ENCODE measurements around the gene PTPRN2. TPM values are rescaled to one million over a fixed set of nuclear protein-coding genes. Genes with fewer than 3 reads are reported as not detected.
"Not testable (repeated sequence)": the region's sequence is repeated elsewhere in the genome, so short reads cannot be mapped to it uniquely, and the experiment has no call there.

The PTPRN2 gene
- total and polyA plus RNA-seq, 8 donors: 12.2 to 49.2 (median 31.8) TPM

- Histone ChIP-seq H3K27ac (no peak overlapping the region), H3K36me3 (no peaks in the 10 kb centered on the region), H3K4me3 (no peak overlapping the region), H3K4me1 (peaks cover 0 to 3% (median 0%) of the 10 kb centered on the region in 3 donors), H3K9me3 (no peaks in the 10 kb centered on the region), H3K27me3 (no peaks in the 10 kb centered on the region)
- ATAC-seq (no peak), DNase-seq (no peak), FAIRE-seq (no peak)
- TF ChIP-seq CTCF (IDR thresholded peaks at IDR 0.05): no peak
- intact Hi-C loops (cut with DNase I): no loop called here
These were observed 548.4 kb downstream of the PTPRN2 start for GRCh38 chr7:158039270-158039669.

- Histone ChIP-seq H3K4me3 (no peak overlapping the region), H3K36me3 (no peaks in the 10 kb centered on the region), H3K27ac (no peak overlapping the region), H3K27me3 (no peaks in the 10 kb centered on the region), H3K9me3 (no peaks in the 10 kb centered on the region), H3K4me1 (no peaks in the 10 kb centered on the region)
- WGBS, 2 donors: 95% methylated on average over 7 of the region's 7 CpGs
- DNase-seq (peak in 1 of 6 donors; percentile 5), ATAC-seq (no peak), FAIRE-seq (no peak)
- intact Hi-C loops (cut with DNase I): no loop called here
- no peak for TF ChIP-seq CTCF (IDR thresholded peaks at IDR 0.05)
These were observed 550.4 kb downstream of the PTPRN2 start for GRCh38 chr7:158037211-158037610.

GRCh38 chr7:158035343-158035742 is 552.3 kb downstream of the PTPRN2 start:
- ATAC-seq (no peak), FAIRE-seq (no peak), DNase-seq (peak in 1 of 6 donors; percentile 32)
- H3K4me3 ChIP-seq: no peak overlapping the region
- no peaks in the 10 kb centered on the region for H3K27me3 ChIP-seq
- H3K36me3 ChIP-seq: no peaks in the 10 kb centered on the region
- 77 to 78% methylated on average over 4 of the region's 4 CpGs for WGBS, 2 donors
- no peak for TF ChIP-seq CTCF (IDR thresholded peaks at IDR 0.05)
- no peak overlapping the region for H3K27ac ChIP-seq
- H3K4me1 ChIP-seq: no peaks in the 10 kb centered on the region
- intact Hi-C loops (cut with DNase I): no loop called here
- H3K9me3 ChIP-seq: no peaks in the 10 kb centered on the region

DNA sequence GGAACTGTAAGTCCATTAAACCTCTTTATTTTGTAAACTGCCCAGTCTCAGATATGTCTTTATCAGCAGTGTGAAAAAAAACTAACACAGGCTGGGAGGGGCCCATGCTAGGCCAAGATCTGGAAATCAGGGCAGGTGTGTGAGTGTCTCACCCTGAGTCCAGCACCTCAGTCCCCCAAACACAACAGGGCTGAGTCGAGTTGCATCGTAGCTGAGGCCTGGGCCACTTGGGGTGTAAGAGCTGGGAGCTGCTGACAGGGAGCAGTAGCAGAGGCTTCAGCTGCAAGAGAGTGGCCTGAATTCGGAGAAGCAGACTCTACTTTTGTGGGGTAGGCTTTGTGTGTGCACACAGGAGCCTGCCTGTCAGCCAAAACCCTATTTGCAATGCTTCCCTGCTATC is 553.1 kb downstream of the PTPRN2 start:
- peak in 1 of 6 donors; percentile 17 for DNase-seq
- intact Hi-C loops (cut with DNase I): no loop called here
- H3K4me1 ChIP-seq: no peaks in the 10 kb centered on the region
- H3K9me3 ChIP-seq: no peaks in the 10 kb centered on the region
- H3K4me3 ChIP-seq: no peak overlapping the region
- ATAC-seq: no peak
- H3K27ac ChIP-seq: no peak overlapping the region
- whole genome bisulfite sequencing, 2 donors: 58 to 86% methylated on average over 3 of the region's 3 CpGs
- no peak for TF ChIP-seq CTCF (IDR thresholded peaks at IDR 0.05)
- no peaks in the 10 kb centered on the region for H3K36me3 ChIP-seq
- no peak for FAIRE-seq
- H3K27me3 ChIP-seq: no peaks in the 10 kb centered on the region

- WGBS, 2 donors: 87 to 97% methylated on average over 6 of the region's 6 CpGs
- H3K27me3 ChIP-seq; H3K4me1 ChIP-seq; ATAC-seq; intact Hi-C loops (cut with DNase I); H3K4me3 ChIP-seq; H3K27ac ChIP-seq; FAIRE-seq; DNase-seq; H3K9me3 ChIP-seq; H3K36me3 ChIP-seq: not testable (repeated sequence)
These were observed 553.7 kb downstream of the PTPRN2 start for GRCh38 chr7:158033925-158034324.

DNA sequence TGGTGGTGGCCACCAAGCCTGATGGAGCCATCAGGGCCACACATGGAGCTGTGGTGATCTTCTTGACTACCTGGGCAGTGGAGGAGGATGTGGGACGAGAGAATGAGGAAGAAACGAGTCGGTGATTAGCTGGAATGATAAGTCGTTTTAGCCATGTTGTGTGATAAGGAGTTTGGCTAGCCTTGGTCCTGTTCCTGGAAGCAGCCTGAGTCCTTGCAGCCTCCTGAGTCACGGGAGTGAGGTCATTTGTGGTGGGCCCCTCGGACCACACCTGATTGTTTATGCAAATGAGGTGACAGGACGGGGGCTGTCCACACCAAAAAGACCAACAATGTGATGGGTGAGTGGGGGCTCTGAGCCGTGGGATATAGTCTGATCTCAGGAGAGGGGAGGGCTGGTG is 554.4 kb downstream of the PTPRN2 start:
- 81 to 85% methylated on average over 8 of the region's 8 CpGs for WGBS, 2 donors

More for the DNA sequence above, 554.4 kb downstream of the PTPRN2 start:
- ATAC-seq: no peak
- no peak overlapping the region for H3K4me3 ChIP-seq
- H3K4me1 ChIP-seq: no peaks in the 10 kb centered on the region
- peak in 1 of 6 donors; percentile 11 for DNase-seq
- H3K36me3 ChIP-seq: no peaks in the 10 kb centered on the region
- TF ChIP-seq CTCF (IDR thresholded peaks at IDR 0.05): no peak
- intact Hi-C loops (cut with DNase I): no loop called here
- no peaks in the 10 kb centered on the region for H3K9me3 ChIP-seq
- H3K27ac ChIP-seq: no peak overlapping the region
- H3K27me3 ChIP-seq: no peaks in the 10 kb centered on the region
- FAIRE-seq: no peak
